H1 (cell line): ENCODE data around the gene GMEB1. TPM values are rescaled to one million over a fixed set of nuclear protein-coding genes. Genes with fewer than 3 reads are reported as not detected.

ENCODE experiments used
- CTCF ChIA-PET: fragments of 300-600 bp; sonication (Branson Sonifier 250); formaldehyde crosslinking; loops from one replicate; lab custom pipeline; 2021; ENCODE audit not compliant: partially characterized antibody; lab: Charles Lee
- POLR2A ChIA-PET: fragments of 300-600 bp; sonication (Branson Sonifier 250); formaldehyde crosslinking; loops from one replicate; lab custom pipeline; 2021; ENCODE audit warnings: inconsistent platforms; ENCODE audit not compliant: partially characterized antibody; lab: Charles Lee
- DNase-seq, 2 experiments: peaks; one replicate each; pipeline versions ENCODE4 v3.0.0 to v3.0.0-alpha.2; 2010 to 2022; ENCODE audit warnings: low spot score in 2 of 2, low read depth in 1 of 2, mixed read lengths in 1 of 2
- FAIRE-seq: peaks from 2 replicates; lab custom pipeline; 2011; peaks lifted over from hg19 to GRCh38; lab: Jason Lieb, UNC
- H2AFZ ChIP-seq: 2 replicates; pipeline ENCODE4 v1.8.1; 2012; ENCODE audit warnings: low read length, inconsistent platforms
- H2AK5ac ChIP-seq: 2 replicates; pipeline ENCODE4 v1.6.1; 2013; ENCODE audit warnings: low read depth, low read length
- H2BK120ac ChIP-seq: replicated peaks from 2 replicates; pipeline ENCODE3; 2013; ENCODE audit warnings: low read depth, low read length, inconsistent platforms
- H2BK12ac ChIP-seq: 2 replicates; pipeline ENCODE4 v1.6.1; 2013; ENCODE audit warnings: low read depth, low read length
- H2BK15ac ChIP-seq: 2 replicates; pipeline ENCODE4 v1.6.1; 2013; ENCODE audit warnings: low read length
- H2BK20ac ChIP-seq: 2 replicates; pipeline ENCODE4 v1.6.1; 2013; ENCODE audit warnings: low read length
- H2BK5ac ChIP-seq: 2 replicates; pipeline ENCODE4 v1.6.1; 2013; ENCODE audit warnings: low read depth, low read length
- H3K14ac ChIP-seq: 2 replicates; pipeline ENCODE4 v1.6.1; 2013; ENCODE audit warnings: inconsistent platforms; ENCODE audit not compliant: insufficient read length
- H3K18ac ChIP-seq: 2 replicates; pipeline ENCODE4 v1.6.1; 2013; ENCODE audit warnings: low read length; ENCODE audit errors: extremely low read depth
- H3K23ac ChIP-seq: 2 replicates; pipeline ENCODE4 v1.6.1; 2013; ENCODE audit warnings: inconsistent platforms; ENCODE audit not compliant: insufficient read length
- H3K23me2 ChIP-seq: 2 replicates; pipeline ENCODE4 v1.6.1; 2013; ENCODE audit warnings: low read depth, low read length
- H3K27ac ChIP-seq: 2 replicates; pipeline ENCODE4 v1.6.1; 2011; ENCODE audit warnings: low read depth, low read length, inconsistent platforms
- H3K27me3 ChIP-seq, 4 experiments: replicated peaks in 1 of 4; 1 replicate in 1 of 4; 2 replicates in 3 of 4; pipeline versions ENCODE4 v1.6.1 to v1.8.1; 2011 to 2013; ENCODE audit warnings: low read length in 3 of 4, mild to moderate bottlenecking in 3 of 4, inconsistent platforms in 2 of 4, mixed read lengths in 2 of 4, moderate library complexity in 1 of 4; ENCODE audit not compliant: control insufficient read depth in 3 of 4, insufficient read depth in 3 of 4; ENCODE audit errors: extremely low read depth in 1 of 4
- H3K36me3 ChIP-seq, 4 experiments: 2 replicates each; pipeline versions ENCODE4 v1.6.1 to v1.8.1; 2011 to 2013; ENCODE audit warnings: mild to moderate bottlenecking in 4 of 4, low read length in 3 of 4, moderate library complexity in 2 of 4, control low read depth in 1 of 4, inconsistent platforms in 1 of 4; ENCODE audit not compliant: insufficient read depth in 4 of 4, control insufficient read depth in 2 of 4
- H3K4ac ChIP-seq: replicated peaks from 2 replicates; pipeline ENCODE3; 2013; ENCODE audit warnings: low read length, low read depth, mixed read lengths, inconsistent platforms; ENCODE audit not compliant: insufficient read length
- H3K4me1 ChIP-seq, 4 experiments: replicated peaks in 1 of 4; 1 replicate in 1 of 4; 2 replicates in 3 of 4; pipeline versions ENCODE4 v1.6.1 to v1.8.1; 2011 to 2013; ENCODE audit warnings: low read length in 3 of 4, inconsistent platforms in 2 of 4, mixed read lengths in 1 of 4; ENCODE audit not compliant: insufficient read depth in 4 of 4, control insufficient read depth in 3 of 4
- H3K4me2 ChIP-seq, 2 experiments: 2 replicates each; pipeline versions ENCODE4 v1.6.1 to v1.8.1; 2011 to 2013; ENCODE audit warnings: low read depth in 2 of 2, low read length in 2 of 2, control low read depth in 1 of 2, inconsistent platforms in 1 of 2, mild to moderate bottlenecking in 1 of 2; ENCODE audit not compliant: insufficient read depth in 1 of 2
- H3K4me3 ChIP-seq, 4 experiments: fragments of 200-600, 300-600 bp in 1 of 4; sonication (generic), shearing (Covaris generic), sonication (Bioruptor Twin) in 1 of 4; 2 replicates each; pipeline versions ENCODE4 v1.5.1 to v1.8.1; 2011 to 2016; ENCODE audit warnings: low read length in 4 of 4, low read depth in 3 of 4, control low read depth in 2 of 4, inconsistent platforms in 2 of 4, mild to moderate bottlenecking in 2 of 4, mixed read lengths in 1 of 4, moderate library complexity in 1 of 4; ENCODE audit not compliant: insufficient read depth in 2 of 4; ENCODE audit errors: extremely low read depth in 1 of 4
- H3K56ac ChIP-seq: replicated peaks from 2 replicates; pipeline ENCODE3; 2013; ENCODE audit warnings: low read depth, mild to moderate bottlenecking, mixed read lengths, low read length, inconsistent platforms; ENCODE audit not compliant: insufficient read length
- H3K79me1 ChIP-seq: 2 replicates; pipeline ENCODE4 v1.6.1; 2013; ENCODE audit warnings: low read depth, low read length, control low read depth
- H3K79me2 ChIP-seq, 2 experiments: 2 replicates each; pipeline versions ENCODE4 v1.6.1 to v1.8.1; 2012 to 2013; ENCODE audit warnings: low read length in 2 of 2, mild to moderate bottlenecking in 2 of 2, inconsistent platforms in 1 of 2; ENCODE audit not compliant: insufficient read depth in 2 of 2, control insufficient read depth in 1 of 2
- H3K9ac ChIP-seq, 4 experiments: replicated peaks in 1 of 4; 1 replicate in 1 of 4; 2 replicates in 3 of 4; pipeline versions ENCODE4 v1.6.1 to v1.8.1; 2011 to 2013; ENCODE audit warnings: low read depth in 3 of 4, low read length in 3 of 4, control low read depth in 2 of 4, mild to moderate bottlenecking in 2 of 4, moderate library complexity in 2 of 4, inconsistent platforms in 1 of 4; ENCODE audit errors: extremely low read depth in 1 of 4
- H3K9me3 ChIP-seq, 2 experiments: 2 replicates each; pipeline versions ENCODE4 v1.6.1 to v1.8.1; 2012 to 2013; ENCODE audit warnings: mild to moderate bottlenecking in 2 of 2, moderate library complexity in 2 of 2, control low read depth in 1 of 2, inconsistent platforms in 1 of 2, low read depth in 1 of 2, low read length in 1 of 2, mixed read lengths in 1 of 2; ENCODE audit not compliant: insufficient read depth in 2 of 2
- H4K20me1 ChIP-seq, 2 experiments: replicated peaks in 1 of 2; 2 replicates each; pipeline versions ENCODE3 to v1.8.1; 2011 to 2013; ENCODE audit warnings: inconsistent platforms in 2 of 2, low read length in 2 of 2, mild to moderate bottlenecking in 1 of 2; ENCODE audit not compliant: insufficient read depth in 2 of 2, control insufficient read depth in 1 of 2
- H4K5ac ChIP-seq: 2 replicates; pipeline ENCODE4 v1.6.1; 2013; ENCODE audit warnings: low read length, low read depth, mixed read lengths, inconsistent platforms; ENCODE audit not compliant: insufficient read length
- H4K8ac ChIP-seq: 2 replicates; pipeline ENCODE4 v1.8.0; 2013; ENCODE audit warnings: mild to moderate bottlenecking, moderate library complexity, low read length, inconsistent platforms; ENCODE audit not compliant: insufficient read depth; ENCODE audit errors: extremely low read depth
- H4K91ac ChIP-seq: replicated peaks from 2 replicates; pipeline ENCODE3; 2013; ENCODE audit warnings: low read length, mixed read lengths, inconsistent platforms; ENCODE audit not compliant: insufficient read length
- ATF2 ChIP-seq: IDR thresholded peaks from 2 replicates; pipeline ENCODE4 v1.6.1; 2012; ENCODE audit warnings: low read length, inconsistent platforms
- CEBPB ChIP-seq: IDR thresholded peaks from 2 replicates; pipeline ENCODE4 v1.6.1; 2012; ENCODE audit warnings: low read depth, low read length
- SP1 ChIP-seq: IDR thresholded peaks from 2 replicates; pipeline ENCODE4 v1.6.1; 2011; ENCODE audit warnings: low read depth, low read length
- WGBS, 2 experiments: shearing (Covaris generic) in 1 of 2; methylation state at CpG; one replicate each; pipeline versions ENCODE4 v1.1.6 to v1.1.7; 2013 to 2015; ENCODE audit warnings: low lambda C conversion rate in 2 of 2, mixed read lengths in 2 of 2, inconsistent platforms in 1 of 2, low coverage in 1 of 2, missing lambda C conversion rate in 1 of 2; ENCODE audit not compliant: insufficient replicate concordance in 2 of 2, insufficient coverage in 1 of 2, insufficient read length in 1 of 2; ENCODE audit errors: extremely low coverage in 1 of 2, missing lambda C conversion rate in 1 of 2; 5-methylcytosine and 5-hydroxymethylcytosine counted together
- polyA plus RNA-seq, 7 experiments: library from polyadenylated mRNA; depleted of rRNA in 3 of 7; stranded (reverse) in 5 of 7; unstranded in 2 of 7; fragments of >200 nt in 5 of 7; fragments of 200-250 nt in 2 of 7; gene quantifications; 1 replicate in 5 of 7; 2 replicates in 1 of 7; 4 replicates in 1 of 7; pipeline versions ENCODE4 v1.2.1 to v1.2.3, GENCODE V29; 2011 to 2013; ENCODE audit warnings: missing spikeins in 2 of 7, mixed read lengths in 2 of 7
- total RNA-seq: library from RNA; stranded (reverse); fragmentation: NEBNext Ultra II Directional; extraction: Animal tissue kit (Norgen Biotek cat#: 25700); gene quantifications from 2 replicates; pipeline ENCODE4 v1.2.1, GENCODE V29; 2021

The GMEB1 gene
- total and polyA plus RNA-seq, 2 of the 8 experiments (the other 6 are each of a cell fraction or from before 2014, with no cell fraction given) = 13.3 to 26.2 TPM

GRCh38 chr1:28646040-28646439 is 22.5 kb upstream of the GMEB1 start:
- H2BK20ac ChIP-seq = no peak overlapping the region
- H3K23me2 ChIP-seq = peaks cover 6% of the 10 kb centered on the region
- no peak overlapping the region for H3K14ac ChIP-seq
- no peak overlapping the region for H3K23ac ChIP-seq
- no peaks in the 10 kb centered on the region for H3K79me1 ChIP-seq
- H3K4me1 ChIP-seq = peaks cover 0 to 5% (median 4%) of the 10 kb centered on the region in 4 experiments; a peak in 4 of 7 replicates
- H4K5ac ChIP-seq = no peak overlapping the region
- no peak overlapping the region for H2BK5ac ChIP-seq
- H2BK15ac ChIP-seq = no peak overlapping the region
- no peak overlapping the region for H3K4me3 ChIP-seq
- DNase-seq (no peak), FAIRE-seq (no peak)
- H3K4me2 ChIP-seq = no peak overlapping the region
- WGBS, 2 experiments = 93% methylated on average over 1 of the region's 1 CpG; no CpG with 5 or more reads in 1 of the 2 experiments
- no peak overlapping the region for H3K56ac ChIP-seq
- H4K20me1 ChIP-seq = no peaks in the 10 kb centered on the region
- H3K36me3 ChIP-seq = no peaks in the 10 kb centered on the region
- H2AK5ac ChIP-seq = no peak overlapping the region
- CTCF ChIA-PET = interaction anchor here (0.6 to 5.1 kb wide), 4 partner anchors 24 to 231 kb away, joined by 3 to 31 read pairs (median 3); no protein-coding TSS in a partner anchor
- H4K91ac ChIP-seq = no peak overlapping the region
- H3K4ac ChIP-seq = no peak overlapping the region
- H2BK12ac ChIP-seq = no peak overlapping the region
- no peaks in the 10 kb centered on the region for H3K9me3 ChIP-seq
- H2AFZ ChIP-seq = no peak overlapping the region
- no peak overlapping the region for H3K9ac ChIP-seq
- H4K8ac ChIP-seq = no peak overlapping the region
- no peaks in the 10 kb centered on the region for H3K27me3 ChIP-seq
- POLR2A ChIA-PET = interaction anchor here (0.7 to 9.3 kb wide), 6 partner anchors 26 to 352 kb away, joined by 3 to 132 read pairs (median 4); partner anchors contain the start of genes RCC1 and YTHDF2
- H2BK120ac ChIP-seq = no peak overlapping the region
- TF ChIP-seq CEBPB (no peak), ATF2 (no peak), SP1 (no peak)
- H3K27ac ChIP-seq = no peak overlapping the region
- peaks cover 0 to 7% of the 10 kb centered on the region in 2 experiments; a peak in 2 of 4 replicates for H3K79me2 ChIP-seq
- H3K18ac ChIP-seq = no peak overlapping the region
